ENCODE results near the gene LENEP.

- TF ChIP-seq CTCF (IDR thresholded peaks at IDR 0.05) = no peak
- no peak for TF ChIP-seq POLR2A (IDR thresholded peaks at IDR 0.05)
Observed at GRCh38 chr1:155006601-155007101, 13.3 kb downstream of the LENEP start.
